ENCODE data around the gene SEPHS2.

DNA sequence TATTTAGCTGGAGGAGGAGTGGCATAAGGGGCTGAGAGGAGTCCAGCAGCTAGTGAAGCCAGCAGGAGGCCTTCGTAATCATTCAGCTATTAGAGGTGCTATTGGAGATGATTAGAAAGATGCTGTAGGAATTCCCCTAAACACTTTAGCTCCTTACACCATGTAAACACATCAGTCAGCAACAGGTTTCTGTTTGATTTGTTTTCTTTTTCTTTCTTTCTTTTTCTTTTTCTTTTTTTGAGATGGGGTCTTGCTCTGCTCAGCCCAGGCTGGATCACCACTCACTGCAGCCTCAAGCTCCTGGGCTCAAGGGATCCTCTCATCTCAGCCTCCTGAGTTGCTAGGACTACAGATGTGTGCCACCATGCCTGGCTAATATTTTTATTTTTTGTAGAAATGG, 10.6 kb upstream of the SEPHS2 start:
- TF ChIP-seq, protein P1, sequence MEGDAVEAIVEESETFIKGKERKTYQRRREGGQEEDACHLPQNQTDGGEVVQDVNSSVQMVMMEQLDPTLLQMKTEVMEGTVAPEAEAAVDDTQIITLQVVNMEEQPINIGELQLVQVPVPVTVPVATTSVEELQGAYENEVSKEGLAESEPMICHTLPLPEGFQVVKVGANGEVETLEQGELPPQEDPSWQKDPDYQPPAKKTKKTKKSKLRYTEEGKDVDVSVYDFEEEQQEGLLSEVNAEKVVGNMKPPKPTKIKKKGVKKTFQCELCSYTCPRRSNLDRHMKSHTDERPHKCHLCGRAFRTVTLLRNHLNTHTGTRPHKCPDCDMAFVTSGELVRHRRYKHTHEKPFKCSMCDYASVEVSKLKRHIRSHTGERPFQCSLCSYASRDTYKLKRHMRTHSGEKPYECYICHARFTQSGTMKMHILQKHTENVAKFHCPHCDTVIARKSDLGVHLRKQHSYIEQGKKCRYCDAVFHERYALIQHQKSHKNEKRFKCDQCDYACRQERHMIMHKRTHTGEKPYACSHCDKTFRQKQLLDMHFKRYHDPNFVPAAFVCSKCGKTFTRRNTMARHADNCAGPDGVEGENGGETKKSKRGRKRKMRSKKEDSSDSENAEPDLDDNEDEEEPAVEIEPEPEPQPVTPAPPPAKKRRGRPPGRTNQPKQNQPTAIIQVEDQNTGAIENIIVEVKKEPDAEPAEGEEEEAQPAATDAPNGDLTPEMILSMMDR (IDR thresholded peaks at IDR 0.05) = no peak
- no peak for TF ChIP-seq ZFX (IDR thresholded peaks at IDR 0.05; ENCODE audit: borderline replicate concordance)
